Hepatocyte (in vitro differentiated cells): ENCODE results near the gene CCDC43.

ENCODE experiments used
- EZH2 ChIP-seq: fragments of 200-600 bp; sonication (generic); IDR thresholded peaks from 2 replicates; pipeline ENCODE4 v1.6.1; 2016; ENCODE audit warnings: antibody characterized with exemption, mild to moderate bottlenecking, borderline replicate concordance
- EZH2phosphoT487 ChIP-seq: fragments of 200-600 bp; sonication (generic); IDR thresholded peaks from one replicate; pipeline ENCODE4 v1.6.1; 2018; ENCODE audit warnings: antibody characterized with exemption, mild to moderate bottlenecking, low read depth, moderate library complexity; ENCODE audit not compliant: unreplicated experiment, severe bottlenecking
- TF ChIP-seq, protein P1 (sequence below): fragments of 200-600 bp; sonication (generic); IDR thresholded peaks from 2 replicates; pipeline ENCODE4 v1.5.1; 2016; ENCODE audit warnings: antibody characterized with exemption, mild to moderate bottlenecking; ENCODE audit not compliant: poor library complexity

GRCh38 chr17:44629314-44629713, 60.3 kb downstream of the CCDC43 start:
- TF ChIP-seq, protein P1, sequence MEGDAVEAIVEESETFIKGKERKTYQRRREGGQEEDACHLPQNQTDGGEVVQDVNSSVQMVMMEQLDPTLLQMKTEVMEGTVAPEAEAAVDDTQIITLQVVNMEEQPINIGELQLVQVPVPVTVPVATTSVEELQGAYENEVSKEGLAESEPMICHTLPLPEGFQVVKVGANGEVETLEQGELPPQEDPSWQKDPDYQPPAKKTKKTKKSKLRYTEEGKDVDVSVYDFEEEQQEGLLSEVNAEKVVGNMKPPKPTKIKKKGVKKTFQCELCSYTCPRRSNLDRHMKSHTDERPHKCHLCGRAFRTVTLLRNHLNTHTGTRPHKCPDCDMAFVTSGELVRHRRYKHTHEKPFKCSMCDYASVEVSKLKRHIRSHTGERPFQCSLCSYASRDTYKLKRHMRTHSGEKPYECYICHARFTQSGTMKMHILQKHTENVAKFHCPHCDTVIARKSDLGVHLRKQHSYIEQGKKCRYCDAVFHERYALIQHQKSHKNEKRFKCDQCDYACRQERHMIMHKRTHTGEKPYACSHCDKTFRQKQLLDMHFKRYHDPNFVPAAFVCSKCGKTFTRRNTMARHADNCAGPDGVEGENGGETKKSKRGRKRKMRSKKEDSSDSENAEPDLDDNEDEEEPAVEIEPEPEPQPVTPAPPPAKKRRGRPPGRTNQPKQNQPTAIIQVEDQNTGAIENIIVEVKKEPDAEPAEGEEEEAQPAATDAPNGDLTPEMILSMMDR: no peak
- TF ChIP-seq EZH2 (no peak), EZH2phosphoT487 (no peak)
